Right lobe of liver (tissue), 6 donors: ENCODE measurements around the gene EZH1. TPM values are rescaled to one million over a fixed set of nuclear protein-coding genes. Genes with fewer than 3 reads are reported as not detected.

Experiments
- ATAC-seq, 4 donors: fragments of 200-7000 bp; cut with Tn5 transposase; one replicate each; pipeline ENCODE4 v1.9.1; 2020; ENCODE audit warnings: mild to moderate bottlenecking in 4 of 4, moderate library complexity in 4 of 4
- DNase-seq, 3 donors: peaks; one replicate each; pipeline ENCODE4 v3.0.0-alpha.2; 2020
- H3K27ac ChIP-seq, 3 donors: fragments of 200-600 bp; one replicate each; pipeline ENCODE4 v1.8.0; 2022
- H3K27me3 ChIP-seq, 2 donors: fragments of 200-600 bp; one replicate each; pipeline ENCODE4 v1.8.0; 2022
- H3K36me3 ChIP-seq, 4 donors: fragments of 200-600 bp; sonication (generic) in 1 of 4; one replicate each; pipeline versions ENCODE4 v1.5.1 to v1.8.0; 2017 to 2022; ENCODE audit warnings: control low read depth in 1 of 4
- H3K4me1 ChIP-seq, 4 donors: fragments of 200-600 bp; sonication (generic) in 1 of 4; one replicate each; pipeline versions ENCODE4 v1.5.1 to v1.8.0; 2017 to 2022; ENCODE audit warnings: control low read depth in 1 of 4
- H3K4me3 ChIP-seq, 3 donors: fragments of 200-600 bp; one replicate each; pipeline ENCODE4 v1.8.0; 2022
- H3K9me3 ChIP-seq, 4 donors: fragments of 200-600 bp; sonication (generic) in 1 of 4; one replicate each; pipeline versions ENCODE4 v1.5.1 to v1.8.0; 2017 to 2022; ENCODE audit warnings: control low read depth in 1 of 4
- CTCF ChIP-seq, 4 donors: fragments of 200-600 bp in 3 of 4; fragments of 450-650 bp in 1 of 4; IDR thresholded peaks; one replicate each; pipeline versions ENCODE4 v1.5.1 to v1.8.0; 2016 to 2022; ENCODE audit warnings: antibody characterized with exemption in 4 of 4, mild to moderate bottlenecking in 2 of 4
- POLR2A ChIP-seq: fragments of 450-650 bp; IDR thresholded peaks from one replicate; pipeline ENCODE4 v1.6.1; 2017; ENCODE audit warnings: antibody characterized with exemption, mild to moderate bottlenecking
- WGBS: methylation state at CpG from one replicate; pipeline ENCODE4 v1.1.6; 2018; ENCODE audit warnings: low coverage, low lambda C conversion rate; ENCODE audit not compliant: insufficient coverage; ENCODE audit errors: missing lambda C conversion rate; 5-methylcytosine and 5-hydroxymethylcytosine counted together
- intact Hi-C, 2 donors: fragments of 100-400 bp; cut with DNase I; formaldehyde crosslinking; loops; one replicate each; pipeline versions ENCODE4 v1.11.2 to v1.14.1; 2022
- total RNA-seq, 6 experiments: library from RNA; depleted of rRNA in 2 of 6; stranded (reverse); fragments of >200 nt in 2 of 6; fragmentation: NEBNext Ultra II Directional in 3 of 6; extraction: Animal tissue kit (Norgen Biotek cat#: 25700) in 3 of 6; gene quantifications; one replicate each; pipeline versions ENCODE4 v1.1.0 to v1.2.4, GENCODE V29; 2016 to 2023
- donor health status: DM: no; HTN: yes; CAD: no.
- donor health status: DM: no; HTN: no; CAD: no.
- donor health status: DM: no; HTN: no; CAD: no.
- donor health status: DM: no; HTN: yes; CAD: no.
- donor health status: DM: no; HTN: yes; CAD: no.

EZH1 gene
- total RNA-seq, 6 experiments from 2014 or later: 5.5 to 16.5 (median 10.8) TPM

- H3K36me3 ChIP-seq: peaks cover 0 to 11% (median under 1%) of the 10 kb centered on the region in 4 donors
- WGBS: 75% methylated on average over 1 of the region's 19 CpGs
- H3K27me3 ChIP-seq: no peaks in the 10 kb centered on the region
- ATAC-seq (no peak), DNase-seq (no peak)
- H3K27ac ChIP-seq: no peak overlapping the region
- no peaks in the 10 kb centered on the region for H3K4me1 ChIP-seq
- H3K4me3 ChIP-seq: no peak overlapping the region
- no peaks in the 10 kb centered on the region for H3K9me3 ChIP-seq
- TF ChIP-seq CTCF (IDR thresholded peaks at IDR 0.05) (no peak), POLR2A (no peak)
- intact Hi-C loops: no loop called here
Measured at GRCh38 chr17:42697108-42697811, 47.6 kb downstream of the EZH1 start.

GRCh38 chr17:42695500-42695899, 49.3 kb downstream of the EZH1 start:
- peak in 1 of 4 donors; percentile 7 for ATAC-seq
- Histone ChIP-seq H3K27ac (no peak overlapping the region), H3K9me3 (no peaks in the 10 kb centered on the region), H3K36me3 (peaks cover 0 to 2% (median 0%) of the 10 kb centered on the region in 4 donors), H3K4me1 (no peaks in the 10 kb centered on the region), H3K4me3 (no peak overlapping the region), H3K27me3 (no peaks in the 10 kb centered on the region)
- no CpG with 5 or more reads among the region's 20 CpGs for WGBS
- DNase-seq: no peak
- intact Hi-C loops: no loop called here
- TF ChIP-seq POLR2A: no peak
- TF ChIP-seq CTCF (IDR thresholded peaks at IDR 0.05): no peak

GRCh38 chr17:42694524-42694923, 50.3 kb downstream of the EZH1 start:
- no peaks in the 10 kb centered on the region for H3K9me3 ChIP-seq
- intact Hi-C loops: no loop called here
- no peaks in the 10 kb centered on the region for H3K4me1 ChIP-seq
- ATAC-seq (no peak), DNase-seq (no peak)
- no peaks in the 10 kb centered on the region for H3K27me3 ChIP-seq
- TF ChIP-seq POLR2A: no peak
- TF ChIP-seq CTCF (IDR thresholded peaks at IDR 0.05): no peak
- H3K36me3 ChIP-seq: no peaks in the 10 kb centered on the region
- H3K4me3 ChIP-seq: no peak overlapping the region
- 89% methylated on average over 3 of the region's 3 CpGs for WGBS
- H3K27ac ChIP-seq: no peak overlapping the region

GRCh38 chr17:42692489-42692888, 52.4 kb downstream of the EZH1 start:
- TF ChIP-seq CTCF (IDR thresholded peaks at IDR 0.05): no peak
- TF ChIP-seq POLR2A: no peak
- H3K4me3 ChIP-seq: no peak overlapping the region
- H3K36me3 ChIP-seq: no peaks in the 10 kb centered on the region
- no peak overlapping the region for H3K27ac ChIP-seq
- H3K4me1 ChIP-seq: no peaks in the 10 kb centered on the region
- no peaks in the 10 kb centered on the region for H3K27me3 ChIP-seq
- intact Hi-C loops: no loop called here
- H3K9me3 ChIP-seq: no peaks in the 10 kb centered on the region
- ATAC-seq (no peak), DNase-seq (no peak)
- WGBS: 94% methylated on average over 6 of the region's 11 CpGs
